GM19099 (cell line): Measurements from ENCODE around the gene TRIM26.

ENCODE experiments used
- POLR2A ChIP-seq: IDR thresholded peaks from 3 replicates; pipeline ENCODE4 v1.6.1; 2011; ENCODE audit warnings: low read depth; ENCODE audit not compliant: insufficient read length; ENCODE audit errors: extremely low read depth

The TRIM26 gene

DNA sequence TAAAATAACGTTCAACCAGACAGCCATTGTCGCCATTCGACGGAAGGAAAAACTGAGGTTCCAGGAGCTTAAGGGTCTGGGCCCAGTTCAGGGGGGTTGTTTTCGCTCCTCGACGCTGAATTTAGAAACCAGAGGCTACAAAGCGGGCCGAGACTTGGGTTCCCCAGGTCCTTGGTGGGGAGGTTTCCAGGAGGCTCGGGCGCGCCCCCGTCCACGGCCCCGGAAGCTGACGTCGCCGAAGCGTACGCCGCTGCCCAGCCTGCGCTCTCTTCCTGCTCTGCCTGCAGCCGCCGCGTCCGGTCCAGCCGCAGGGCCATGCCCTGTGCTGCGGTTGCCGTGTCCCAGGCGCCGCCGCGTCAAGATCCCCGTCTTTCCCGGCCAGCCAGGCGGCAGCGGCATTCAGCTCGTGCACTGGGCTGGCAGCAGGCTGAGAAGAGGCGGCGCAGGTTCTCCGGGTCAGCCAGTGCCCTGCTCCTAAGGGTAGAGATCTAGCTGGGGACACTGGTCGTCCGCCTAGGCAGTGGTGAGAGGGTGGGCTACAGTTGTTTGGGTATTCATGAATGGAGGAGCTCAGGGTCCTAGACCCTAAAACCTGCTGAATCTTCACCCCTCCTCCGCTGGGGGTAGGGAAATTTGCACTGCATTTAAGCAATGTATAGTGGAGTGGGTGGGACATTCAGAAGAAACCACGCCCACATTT lies 901 bp upstream of the TRIM26 start:
- peak; percentile 92 for TF ChIP-seq POLR2A

DNA sequence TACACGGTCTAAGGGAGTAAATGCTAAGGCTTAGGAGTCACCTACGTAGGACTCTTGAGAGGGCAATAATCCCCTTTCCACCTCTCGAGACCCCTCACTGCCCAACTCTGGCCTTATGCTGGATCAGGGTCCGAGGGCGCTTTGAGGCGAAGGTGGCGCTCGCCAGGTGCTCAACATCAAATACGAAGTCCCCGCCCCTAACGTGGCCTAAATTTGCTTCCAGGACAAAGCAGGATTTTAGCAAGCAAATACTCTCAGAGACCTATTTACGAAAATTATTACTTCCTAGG lies 406 bp upstream of the TRIM26 start:
- TF ChIP-seq POLR2A = no peak

DNA sequence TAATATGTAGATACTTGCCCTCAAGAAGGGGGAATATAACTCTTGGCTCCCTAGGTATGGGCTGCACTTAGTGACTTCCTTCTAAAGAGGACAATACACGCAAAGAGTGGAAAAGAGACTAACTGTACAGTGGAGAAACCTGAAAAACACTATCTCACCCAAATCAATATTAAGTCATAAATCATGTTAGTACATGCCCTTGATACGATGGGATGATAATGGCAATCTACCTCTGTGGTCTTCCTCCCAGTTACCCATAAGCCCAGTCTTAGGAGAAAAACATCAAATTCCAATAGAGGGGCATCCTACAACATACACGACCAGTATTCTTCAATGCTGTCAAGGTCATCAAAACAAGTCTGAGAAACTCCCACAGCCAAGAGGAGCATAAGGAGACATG lies 1.3 kb downstream of the TRIM26 start:
- peak; percentile 6 for TF ChIP-seq POLR2A

DNA sequence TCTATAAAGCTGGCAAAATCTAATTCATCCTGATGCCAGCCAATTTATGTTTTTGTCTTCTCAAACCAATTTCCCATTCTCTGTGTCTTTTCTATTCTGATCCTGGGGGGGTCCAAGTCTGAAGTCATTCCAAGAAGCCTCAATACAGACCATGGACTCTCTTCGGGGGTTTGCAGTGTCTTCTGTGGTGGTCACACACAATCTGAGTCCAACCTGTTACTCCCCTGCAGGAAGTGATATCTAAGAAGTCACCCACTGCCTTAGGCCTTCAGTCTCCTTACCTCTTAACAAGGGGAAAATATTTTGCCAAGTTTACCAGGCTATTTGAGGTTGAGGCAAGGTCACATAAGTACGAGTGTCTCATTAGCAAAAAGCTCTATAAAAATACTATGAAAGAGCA lies 1.9 kb downstream of the TRIM26 start:
- no peak for TF ChIP-seq POLR2A

DNA sequence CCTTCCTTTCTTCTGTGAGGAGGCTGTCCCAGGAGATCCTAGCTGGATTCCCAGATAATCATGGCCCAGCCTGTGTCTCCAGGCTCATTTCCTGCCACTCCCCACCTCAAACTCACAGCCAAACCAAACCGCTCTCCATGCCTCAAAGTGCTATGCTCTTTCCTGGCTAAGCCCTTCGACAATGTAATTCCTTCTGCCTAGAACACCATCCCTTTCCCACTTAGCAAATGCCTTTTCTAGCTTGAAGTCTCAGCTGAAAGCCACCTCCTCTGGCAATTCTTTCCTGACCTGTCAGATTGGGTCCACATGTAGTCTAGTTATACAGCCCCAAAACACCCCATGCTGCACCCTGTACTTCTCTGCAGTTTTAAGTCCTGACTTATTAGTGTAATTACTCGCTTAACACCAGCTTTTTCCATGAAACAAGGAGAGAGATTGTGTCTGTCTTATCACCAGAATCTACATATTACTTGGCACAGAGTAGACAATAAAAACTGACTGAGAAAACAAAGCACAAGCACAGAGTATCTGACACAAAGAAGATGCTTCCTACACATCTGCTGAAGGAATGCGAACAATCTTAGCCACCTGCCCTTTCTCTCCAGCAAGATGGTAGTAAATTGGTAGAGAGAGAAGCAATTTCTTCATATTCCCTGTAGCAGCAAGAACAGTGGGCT lies 5.4 kb downstream of the TRIM26 start:
- TF ChIP-seq POLR2A = no peak

DNA sequence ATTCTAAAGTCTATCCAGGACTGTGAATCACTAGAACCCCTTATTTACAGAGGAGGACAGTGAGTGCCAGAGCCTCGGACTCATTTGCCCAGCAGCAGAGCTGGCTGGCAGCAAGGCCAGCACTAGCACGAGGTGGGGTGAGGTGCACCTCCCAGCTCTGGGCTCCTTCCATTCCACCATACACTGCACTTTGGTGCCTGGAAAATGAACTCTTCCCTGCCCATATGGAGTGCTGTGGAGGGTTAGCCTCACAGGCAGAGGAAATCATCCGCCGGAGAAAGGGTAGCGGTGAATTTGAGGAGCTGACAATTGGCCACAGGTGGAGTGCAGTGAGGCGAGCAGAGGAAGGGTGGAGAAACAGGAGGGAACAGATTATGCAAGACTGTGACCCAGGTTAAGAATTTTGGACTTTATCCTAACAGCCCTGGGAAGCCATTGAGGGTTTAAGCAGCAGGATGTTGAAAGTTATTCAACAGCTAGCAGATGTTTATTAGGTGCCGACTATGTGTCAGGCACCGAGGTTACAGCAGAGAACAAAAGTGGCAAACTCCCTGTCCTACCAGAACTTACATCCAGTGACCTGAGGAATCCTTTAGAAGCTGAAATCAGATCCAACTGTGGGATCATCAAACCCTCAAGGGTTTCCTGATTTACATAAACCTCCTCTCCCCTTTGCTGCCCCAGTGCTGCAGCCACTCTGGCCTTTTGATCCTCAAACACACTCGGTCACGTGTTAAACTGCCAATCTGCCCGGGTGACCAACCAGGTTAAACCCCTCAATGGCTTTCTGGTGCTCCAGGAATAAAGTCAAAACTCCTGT lies 6.2 kb downstream of the TRIM26 start:
- no peak for TF ChIP-seq POLR2A

DNA sequence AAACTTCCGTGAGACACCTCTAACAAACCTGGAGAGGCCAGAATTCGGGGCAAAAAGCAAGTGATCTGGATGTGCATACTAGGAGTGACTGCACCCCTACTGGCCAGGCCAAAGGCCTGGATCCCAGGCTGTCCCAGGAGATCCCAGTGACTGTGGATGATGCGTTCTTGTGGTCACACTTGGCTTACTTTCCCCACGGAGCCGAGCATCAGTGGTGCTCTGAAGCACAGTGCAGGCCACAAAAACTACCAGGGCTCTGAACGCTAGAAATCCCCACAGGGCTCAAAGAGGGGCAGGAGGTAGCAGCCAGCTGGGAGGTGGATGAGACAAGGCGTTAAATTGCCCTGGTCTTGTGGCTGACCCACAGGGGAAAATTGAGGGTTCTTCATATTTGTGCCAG lies 7.1 kb downstream of the TRIM26 start:
- TF ChIP-seq POLR2A = no peak

DNA sequence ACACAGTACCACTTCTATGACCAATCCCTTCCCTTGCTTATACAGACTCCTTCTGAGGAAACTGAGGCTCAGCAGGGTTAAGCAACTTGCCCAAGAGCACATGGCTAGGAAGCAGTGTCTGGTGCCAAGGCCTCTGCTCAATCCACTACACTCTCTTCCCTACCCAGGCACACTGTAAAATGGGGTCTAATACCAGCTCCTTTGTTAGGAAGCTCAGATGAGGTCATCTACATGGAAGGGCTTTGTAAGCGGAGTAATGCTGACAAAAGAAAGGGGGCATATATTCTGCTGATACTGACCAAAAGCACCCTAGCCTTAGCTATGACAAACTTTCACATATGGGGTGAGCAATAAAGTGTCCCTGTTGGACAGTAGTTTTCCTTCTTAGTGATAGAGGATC lies 9.1 kb downstream of the TRIM26 start:
- no peak for TF ChIP-seq POLR2A

DNA sequence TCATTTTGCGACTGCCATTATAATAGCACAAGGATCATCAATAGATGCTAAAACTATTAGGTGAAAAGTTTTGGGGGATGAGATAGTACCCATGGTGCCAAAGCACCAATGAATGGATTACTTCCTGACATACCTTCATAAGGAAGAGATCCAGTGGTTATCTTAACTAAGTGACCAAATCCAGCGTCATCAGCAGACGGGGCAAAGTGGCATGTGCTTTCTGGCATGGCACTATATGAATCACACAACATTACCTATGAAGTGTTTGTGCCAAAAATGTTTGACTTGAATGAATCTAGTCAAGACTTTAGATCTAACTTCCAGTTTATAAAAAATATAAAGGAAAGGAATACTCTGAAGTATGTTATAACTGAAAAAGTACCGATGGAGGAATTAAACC lies 10.8 kb downstream of the TRIM26 start:
- no peak for TF ChIP-seq POLR2A

DNA sequence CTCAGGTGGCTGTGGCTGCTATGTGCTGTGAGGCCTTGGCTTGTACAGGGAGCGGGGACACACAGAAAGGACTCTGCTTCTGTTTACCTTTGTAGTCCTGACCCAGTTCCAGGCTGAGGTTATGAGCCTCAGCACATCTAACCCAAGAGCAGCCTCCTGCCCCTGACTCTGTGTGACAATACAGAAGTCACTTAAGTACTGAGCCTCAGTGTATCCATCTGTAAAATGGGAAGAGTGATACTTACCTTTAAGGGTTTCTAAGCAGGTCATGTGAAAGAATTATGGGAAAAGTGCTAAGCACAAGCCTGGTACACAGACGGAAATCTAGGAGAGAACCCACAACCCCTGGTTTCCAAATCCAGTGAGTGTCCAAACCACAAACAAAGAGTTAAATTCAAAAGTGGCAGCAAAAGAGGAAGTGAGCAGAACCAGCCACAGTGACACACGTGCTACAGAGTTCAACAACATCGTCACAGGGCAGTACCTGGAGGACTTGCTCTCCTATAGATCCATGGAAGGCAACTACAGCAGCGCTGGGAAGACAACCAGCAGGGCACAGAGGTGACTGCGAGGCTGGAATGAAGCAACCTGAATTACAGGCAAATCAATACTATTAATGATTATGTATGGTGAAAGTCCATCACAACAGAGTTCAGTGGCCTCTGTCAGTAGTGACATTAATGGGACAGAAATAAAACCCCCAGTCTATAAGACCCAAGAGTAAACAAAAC lies 12.5 kb downstream of the TRIM26 start:
- TF ChIP-seq POLR2A = peak; percentile 13

DNA sequence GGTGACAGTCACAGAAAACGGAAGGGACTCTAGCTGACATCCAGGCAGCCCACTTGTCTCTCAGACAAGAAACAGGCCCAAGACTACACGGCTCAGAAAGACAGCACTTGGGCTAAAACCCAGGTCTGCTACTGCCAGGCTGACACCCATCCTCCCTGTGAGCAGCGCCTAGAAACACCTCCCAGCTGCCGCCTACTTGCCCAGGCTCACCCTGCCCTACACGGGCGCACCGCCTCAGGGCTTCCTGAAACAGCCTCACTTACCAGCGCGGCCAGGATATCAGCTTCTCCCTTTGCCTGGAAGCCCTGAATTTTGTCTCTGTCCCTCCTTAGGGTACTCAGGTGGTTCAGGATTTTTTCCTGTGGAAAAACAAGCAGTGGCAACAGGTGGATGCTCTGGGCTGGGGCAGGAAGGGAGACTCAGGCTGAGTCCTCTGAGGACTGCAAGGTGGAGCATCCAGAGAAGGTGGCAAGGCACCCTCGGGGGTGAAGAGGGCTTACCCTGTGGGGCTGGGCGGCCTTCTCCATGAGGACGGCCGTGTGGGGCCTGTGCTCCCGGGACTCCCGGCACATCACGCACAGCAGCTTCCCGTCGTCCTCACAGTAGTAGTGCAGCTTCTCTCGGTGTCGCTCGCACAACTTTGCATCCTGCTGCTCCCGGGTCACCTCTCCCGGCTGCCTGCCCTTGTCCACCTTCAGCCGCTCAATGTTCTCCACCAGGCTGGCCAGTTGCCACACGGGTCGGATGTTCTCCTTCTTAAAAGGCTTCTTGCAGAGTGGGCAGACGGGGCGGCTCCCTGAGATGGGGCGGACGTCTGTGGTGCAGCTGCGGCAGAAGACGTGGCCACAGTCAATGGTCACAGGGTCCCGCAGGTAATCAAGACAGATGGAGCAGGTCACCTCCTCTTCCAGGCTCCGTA lies 14.8 kb downstream of the TRIM26 start:
- TF ChIP-seq POLR2A = no peak

DNA sequence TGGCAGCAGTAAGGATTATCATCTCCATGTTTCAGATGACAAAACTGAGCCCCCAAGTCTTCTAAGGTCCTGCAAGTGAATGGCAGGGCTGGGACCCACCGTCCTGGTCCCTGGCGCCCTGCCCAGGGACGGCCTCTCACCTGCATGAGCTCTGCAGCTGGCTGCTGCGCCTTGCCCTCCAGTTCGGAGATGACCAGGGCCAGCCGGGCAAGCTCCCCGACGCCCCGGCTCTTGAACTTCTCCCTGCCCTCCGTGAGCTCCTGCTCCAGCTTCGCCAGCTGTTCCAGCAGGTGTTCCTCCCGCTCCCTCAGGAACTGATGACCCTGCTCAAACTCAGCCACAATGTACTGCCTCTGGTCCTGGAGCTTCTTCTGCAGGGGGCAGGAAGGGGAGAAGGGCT lies 16.8 kb downstream of the TRIM26 start:
- no peak for TF ChIP-seq POLR2A

DNA sequence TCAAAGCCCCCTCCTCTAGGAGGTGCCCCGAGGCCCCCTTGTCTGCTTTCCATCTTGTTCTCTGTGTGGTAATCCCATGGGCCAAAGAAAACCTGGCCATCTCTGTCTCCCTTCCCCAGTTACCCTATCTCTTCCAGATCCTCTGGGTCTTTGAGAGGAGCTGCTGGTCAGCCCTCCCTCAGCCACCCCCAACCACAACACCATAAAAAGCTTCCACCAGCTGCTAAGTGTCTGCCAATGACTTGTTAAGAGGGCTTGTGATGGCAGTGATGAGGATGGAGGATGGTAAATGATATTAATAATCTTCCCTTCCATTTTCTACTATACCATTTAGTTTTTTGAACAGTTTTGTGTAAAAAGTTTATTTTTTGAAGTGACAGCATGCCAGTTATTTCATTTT lies 17.3 kb downstream of the TRIM26 start:
- TF ChIP-seq POLR2A = no peak
